Thoracic aorta endothelial cell (primary cell): ENCODE data around the gene SYNC. TPM values are rescaled to one million over a fixed set of nuclear protein-coding genes. Genes with fewer than 3 reads are reported as not detected.

Experiments
- small RNA-seq: library from RNA; depleted of rRNA; stranded (forward); fragments of <200 nt; gene quantifications from one replicate; pipeline ENCODE3, GENCODE V24; 2012
- total RNA-seq: library from RNA; depleted of rRNA; stranded (reverse); fragments of >200 nt; gene quantifications from 2 replicates; pipeline ENCODE4 v1.2.3, GENCODE V29; 2012

Gene SYNC
- total RNA-seq: 7.8 and 10.9 TPM in 2 replicates

GRCh38 chr1:32702599-32703478, at the start of gene SYNC:
SYNC (minus strand) TSS chr1:32702770; CDS start chr1:32702660, 110 bp downstream.

GRCh38 chr1:32650752-32651460, 51.7 kb downstream of the SYNC start, which contains the start of gene RBBP4:
RBBP4 (plus strand) TSS chr1:32651208; CDS start chr1:32651307, 99 bp downstream.

GRCh38 chr1:32650248-32650751, 52.3 kb downstream of the SYNC start, which contains the start of gene ZBTB8OS:
ZBTB8OS (minus strand) TSS chr1:32650550; CDS start chr1:32650529, 21 bp downstream.

Small RNA genes within 50 kb of the gene (small RNA-seq; reads per million reads assigned to genes)
- gene RF00019: not detected

Other genes with a start within 250 kb of the SYNC start
- gene ZBTB8B, start 237.7 kb downstream of the SYNC start, total RNA-seq: under 0.01 TPM in 2 replicates
- 7.1 and 8.5 TPM in 2 replicates for gene ZBTB8A, start 163.3 kb downstream of the SYNC start, total RNA-seq
- gene ZBTB8OS, start 52.2 kb downstream of the SYNC start, total RNA-seq: 31.0 and 36.3 TPM in 2 replicates
- gene RBBP4, start 51.6 kb downstream of the SYNC start, total RNA-seq: 203 and 213 TPM in 2 replicates
- gene YARS1, start 114.6 kb upstream of the SYNC start, total RNA-seq: 137 and 149 TPM in 2 replicates
- 40.3 and 48.7 TPM in 2 replicates for gene S100PBP, start 114.9 kb upstream of the SYNC start, total RNA-seq
- gene FNDC5, start 168.1 kb upstream of the SYNC start, total RNA-seq: 0.13 TPM in 1 of 2 replicates, not detected in the other
- not detected in 2 replicates for gene HPCA, start 183.7 kb upstream of the SYNC start, total RNA-seq
- gene TMEM54, start 198.6 kb upstream of the SYNC start, total RNA-seq: 29.5 and 39.7 TPM in 2 replicates